Coronary artery (tissue), 2 donors: ENCODE measurements around the gene ANXA5.

Source experiments
- DNase-seq: peaks from one replicate; pipeline ENCODE4 v3.0.0-alpha.2; 2017; ENCODE audit warnings: low spot score
- H3K27ac ChIP-seq, 2 donors: fragments of 200-600 bp; sonication (generic); one replicate each; pipeline ENCODE4 v1.5.1; 2016 to 2019
- H3K4me3 ChIP-seq: fragments of 200-600 bp; sonication (generic); 2 replicates; pipeline ENCODE4 v1.5.1; 2016; ENCODE audit warnings: mild to moderate bottlenecking, moderate library complexity
- CTCF ChIP-seq: fragments of 200-600 bp; sonication (generic); IDR thresholded peaks from one replicate; pipeline ENCODE4 v1.5.1; 2019; ENCODE audit warnings: antibody characterized with exemption

Gene ANXA5

GRCh38 chr4:121684016-121684415, 12.8 kb downstream of the ANXA5 start:
- no peak for TF ChIP-seq CTCF
- no peak overlapping the region for H3K4me3 ChIP-seq
- no peak for DNase-seq
- no peak overlapping the region for H3K27ac ChIP-seq

DNA sequence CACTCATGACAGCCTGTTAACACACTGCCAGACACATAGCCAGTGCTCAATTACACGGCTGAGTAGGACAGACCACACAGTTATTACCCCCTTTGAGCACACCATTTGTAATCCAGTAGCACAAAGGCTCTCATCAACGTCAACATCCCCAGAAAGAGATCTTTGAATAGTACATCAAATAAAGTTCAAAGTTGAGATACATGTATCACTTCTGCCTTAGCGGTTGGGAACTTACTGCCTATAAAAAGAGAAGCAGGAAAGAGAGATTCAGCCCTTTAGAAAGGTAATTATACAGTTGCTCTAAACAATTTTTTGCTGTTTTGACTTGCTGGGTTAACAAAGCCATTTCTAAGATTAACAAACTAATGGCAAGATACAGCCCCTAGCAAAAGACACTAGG, 16.2 kb downstream of the ANXA5 start:
- TF ChIP-seq CTCF = no peak
- Histone ChIP-seq H3K4me3 (no peak overlapping the region), H3K27ac (no peak overlapping the region)
- no peak for DNase-seq

DNA sequence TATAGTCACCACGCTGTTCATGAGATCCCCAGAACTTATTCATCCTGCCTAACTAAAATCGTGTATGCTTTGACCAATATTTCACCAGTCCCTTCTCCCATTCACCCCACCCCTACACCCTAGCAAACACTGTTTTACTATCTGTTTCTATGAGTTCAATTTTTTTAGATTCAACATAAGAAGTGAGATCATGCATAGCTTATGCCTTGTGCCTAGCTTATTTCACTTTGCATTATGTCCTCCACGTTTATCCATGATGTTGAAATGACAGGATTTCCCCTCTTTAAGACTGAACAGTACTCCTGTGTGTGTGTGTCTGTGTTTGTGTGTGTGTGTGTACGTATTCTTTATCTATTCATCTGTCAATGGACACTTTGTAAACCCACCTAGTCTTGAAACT, 16.8 kb downstream of the ANXA5 start:
- TF ChIP-seq CTCF = no peak
- DNase-seq = no peak
- H3K27ac ChIP-seq = no peak overlapping the region
- no peak overlapping the region for H3K4me3 ChIP-seq

- Histone ChIP-seq H3K27ac (no peak overlapping the region), H3K4me3 (no peak overlapping the region)
- DNase-seq = no peak
- TF ChIP-seq CTCF = no peak
Observed at GRCh38 chr4:121679267-121679666, 17.5 kb downstream of the ANXA5 start.

DNA sequence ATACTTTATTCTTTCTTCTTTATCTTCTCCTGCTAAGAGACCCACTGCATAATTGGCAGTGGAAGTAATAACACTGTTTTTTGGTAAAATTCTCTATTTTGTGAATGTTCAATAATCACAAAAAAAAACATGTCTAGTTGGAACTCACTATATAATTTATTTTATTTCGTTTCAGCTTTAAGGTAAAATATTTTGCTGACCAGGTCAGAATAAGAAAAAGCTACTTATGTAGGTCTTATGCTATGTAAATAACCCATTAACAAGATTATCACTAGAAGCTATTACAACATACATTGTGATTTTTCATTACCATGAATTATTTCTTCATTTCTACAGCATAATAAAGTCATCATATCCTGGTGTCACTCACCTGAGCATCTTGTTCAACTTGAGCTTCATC, 19.3 kb downstream of the ANXA5 start:
- Histone ChIP-seq H3K4me3 (no peak overlapping the region), H3K27ac (no peak overlapping the region)
- TF ChIP-seq CTCF = no peak
- DNase-seq = no peak

GRCh38 chr4:121676345-121677075, 20.3 kb downstream of the ANXA5 start:
- no peak for DNase-seq
- Histone ChIP-seq H3K4me3 (no peak overlapping the region), H3K27ac (no peak overlapping the region)
- no peak for TF ChIP-seq CTCF

GRCh38 chr4:121675715-121676114, 21.1 kb downstream of the ANXA5 start:
- Histone ChIP-seq H3K4me3 (no peak overlapping the region), H3K27ac (no peak overlapping the region)
- no peak for TF ChIP-seq CTCF
- no peak for DNase-seq
